DMS79 (cell line): Measurements from ENCODE around the gene SLC31A1.

Source experiments
- DNase-seq: peaks from one replicate; lab custom pipeline; 2025; lab: John Stamatoyannopoulos, UW

Gene SLC31A1

DNA sequence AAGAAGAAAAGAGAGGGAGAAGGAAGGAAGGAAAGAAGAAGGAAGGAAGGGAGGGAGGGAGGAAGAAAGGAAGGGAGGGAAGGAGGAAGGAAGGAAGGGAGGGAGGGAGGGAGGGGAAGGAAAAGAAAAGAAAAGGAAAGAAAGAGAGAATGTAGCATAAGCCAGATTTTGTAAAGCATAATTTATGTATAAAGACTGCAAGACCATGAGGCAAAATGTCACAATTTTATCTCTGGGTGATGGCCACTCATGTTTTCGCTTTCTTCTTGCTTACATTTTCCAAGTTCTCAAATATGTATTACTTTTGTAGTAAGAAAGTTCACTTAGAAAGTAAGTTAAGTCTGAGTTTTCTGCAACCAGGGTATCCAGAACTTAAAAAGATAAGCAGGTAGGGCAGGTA, 85.2 kb downstream of the SLC31A1 start:
- no peak for DNase-seq

DNA sequence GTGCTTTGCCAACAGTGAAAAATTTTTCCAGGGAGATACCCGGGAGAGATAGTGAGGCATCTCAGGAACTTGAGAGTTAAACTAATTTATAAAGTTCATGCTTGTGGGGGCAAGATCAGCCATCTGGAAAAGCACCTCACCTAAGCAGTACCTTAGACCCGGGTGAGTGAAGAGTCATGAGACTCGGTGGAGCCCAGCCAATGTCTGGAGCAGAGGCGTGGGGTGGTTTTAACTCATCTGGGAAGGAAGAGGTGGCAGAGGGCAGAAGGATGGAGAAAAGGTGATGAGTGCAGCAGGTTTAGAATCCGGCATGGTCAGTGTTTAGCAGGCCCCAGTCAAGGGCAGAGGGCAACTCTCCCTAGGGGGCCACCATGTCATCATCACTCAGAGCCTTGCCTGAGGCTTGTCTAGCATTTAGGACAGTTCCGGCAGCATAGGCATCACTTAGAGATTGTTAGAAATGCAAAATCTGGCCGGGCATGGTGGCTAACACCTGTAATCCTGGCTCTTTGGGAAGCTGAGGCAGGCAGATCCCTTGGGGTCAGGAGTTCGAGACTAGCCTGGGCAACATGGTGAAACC, 86.1 kb downstream of the SLC31A1 start:
- DNase-seq = no peak

DNA sequence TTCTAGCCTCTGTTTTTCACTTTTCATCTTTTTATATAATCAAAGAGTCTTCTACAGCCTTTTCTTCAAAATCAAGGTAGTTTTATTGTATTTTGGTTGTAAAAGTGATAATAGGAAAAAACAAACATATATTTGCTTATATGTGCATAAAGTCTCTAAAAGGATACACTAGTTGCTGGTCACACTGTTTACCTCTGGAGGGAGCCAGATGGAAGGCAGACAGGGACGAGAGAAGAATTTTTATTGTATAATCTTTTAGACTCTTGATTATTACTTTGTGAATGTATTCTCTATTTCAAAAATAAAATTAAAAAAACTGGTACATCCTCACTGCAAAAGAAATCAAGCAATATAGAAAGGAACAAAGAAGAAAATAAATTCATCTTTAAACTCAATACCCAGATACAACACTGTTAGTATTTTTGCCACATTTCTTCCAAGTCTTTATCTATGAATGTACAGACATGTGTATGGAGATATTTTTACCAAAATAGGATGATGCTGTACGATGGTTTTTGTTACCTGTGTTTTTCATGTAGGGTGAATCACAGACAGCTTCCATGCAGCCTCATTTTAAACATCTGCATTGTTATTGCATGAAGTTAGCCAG, 88.0 kb downstream of the SLC31A1 start:
- DNase-seq = peak; percentile 33

DNA sequence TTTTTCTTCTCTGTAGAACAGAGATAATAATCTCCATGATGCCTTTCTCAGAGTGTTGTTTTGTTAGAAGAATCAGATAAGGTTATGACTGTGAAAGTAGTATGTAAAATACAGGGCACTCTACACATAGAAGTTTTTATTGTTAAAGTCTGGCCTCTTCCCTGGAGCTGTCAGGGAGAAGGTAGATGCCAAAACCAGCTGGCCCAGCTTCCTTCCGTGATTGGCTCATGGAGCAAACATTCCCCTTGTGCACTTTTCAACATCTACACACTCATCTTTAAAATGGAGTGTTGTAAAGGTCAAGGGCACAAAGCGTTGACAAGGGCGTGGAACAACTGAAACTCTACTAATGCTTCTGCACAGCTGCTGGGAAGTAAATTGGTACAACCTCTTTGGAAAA, 89.2 kb downstream of the SLC31A1 start:
- DNase-seq = no peak

DNA sequence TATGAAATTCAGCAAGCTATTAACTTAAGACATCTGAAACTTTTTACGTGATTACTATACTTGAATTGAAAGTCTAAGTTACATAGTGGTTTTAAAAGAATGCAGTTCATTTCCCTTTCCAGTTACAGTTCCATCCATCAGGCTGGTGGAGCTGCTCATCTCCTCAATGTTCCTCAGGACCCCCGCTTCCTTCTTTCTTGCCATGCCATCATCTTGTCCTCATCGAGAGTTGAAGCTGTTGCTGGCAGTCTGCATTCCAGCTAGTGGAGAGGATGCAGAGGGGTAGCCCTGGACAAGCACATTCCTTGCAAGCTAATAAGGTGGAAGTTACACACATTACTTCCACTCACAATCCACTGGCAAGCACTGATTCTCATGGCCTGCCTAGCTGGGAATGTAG, 90.6 kb downstream of the SLC31A1 start:
- DNase-seq = no peak

DNA sequence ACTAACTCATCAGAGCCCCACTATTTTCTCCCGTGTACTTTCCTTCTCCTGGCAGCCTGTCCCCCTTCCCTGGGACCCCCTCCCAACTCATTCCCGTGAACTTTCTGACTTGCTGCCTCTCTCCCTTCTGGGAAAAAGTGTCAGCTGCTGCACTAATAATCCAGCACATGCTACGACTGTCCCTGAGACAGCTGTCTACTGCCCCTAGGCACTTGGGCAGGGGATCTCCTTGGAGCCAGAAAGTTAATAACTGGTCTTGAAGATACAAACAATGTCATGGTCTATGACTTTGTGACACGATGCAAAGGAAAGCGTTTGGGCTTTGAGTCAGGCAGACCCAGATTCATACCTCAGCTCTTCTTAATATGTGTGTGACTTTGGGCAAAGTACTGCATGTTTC, 91.9 kb downstream of the SLC31A1 start:
- DNase-seq = no peak
